K562 (cell line): Measurements from ENCODE around the gene RPS6KA2.

ENCODE experiments used
- E2F8 ChIP-seq: fragments of 450-650 bp; IDR thresholded peaks from 2 replicates; pipeline ENCODE4 v1.7.1; 2018; ENCODE audit warnings: mild to moderate bottlenecking, low read depth; ENCODE audit not compliant: partially characterized antibody
- TOE1 ChIP-seq, 2 experiments: fragments of 450-650 bp in 1 of 2; sonication (generic) in 1 of 2; formaldehyde crosslinking in 1 of 2; IDR thresholded peaks; 2 replicates each; pipeline versions ENCODE4 v1.7.1 to v1.8.0; 2016 to 2022; ENCODE audit warnings: borderline replicate concordance in 2 of 2, mild to moderate bottlenecking in 2 of 2, antibody characterized with exemption in 1 of 2, inconsistent platforms in 1 of 2, low read depth in 1 of 2, missing genetic modification reagents in 1 of 2, moderate library complexity in 1 of 2
- ZNF24 ChIP-seq: fragments of 450-650 bp; IDR thresholded peaks from 2 replicates; pipeline ENCODE4 v1.6.1; 2016

GRCh38 chr6:166673309-166673708 lies 46.3 kb upstream of the RPS6KA2 start:
- no peak for TF ChIP-seq E2F8
- TF ChIP-seq TOE1 (IDR thresholded peaks at IDR 0.05; ENCODE audit: borderline replicate concordance): no peak
- no peak for TF ChIP-seq TOE1 (CRISPR knock-in tag; IDR thresholded peaks at IDR 0.05; ENCODE audit: borderline replicate concordance, low read depth)
- no peak for TF ChIP-seq ZNF24
